ENCODE data around the gene NCK2.

DNA sequence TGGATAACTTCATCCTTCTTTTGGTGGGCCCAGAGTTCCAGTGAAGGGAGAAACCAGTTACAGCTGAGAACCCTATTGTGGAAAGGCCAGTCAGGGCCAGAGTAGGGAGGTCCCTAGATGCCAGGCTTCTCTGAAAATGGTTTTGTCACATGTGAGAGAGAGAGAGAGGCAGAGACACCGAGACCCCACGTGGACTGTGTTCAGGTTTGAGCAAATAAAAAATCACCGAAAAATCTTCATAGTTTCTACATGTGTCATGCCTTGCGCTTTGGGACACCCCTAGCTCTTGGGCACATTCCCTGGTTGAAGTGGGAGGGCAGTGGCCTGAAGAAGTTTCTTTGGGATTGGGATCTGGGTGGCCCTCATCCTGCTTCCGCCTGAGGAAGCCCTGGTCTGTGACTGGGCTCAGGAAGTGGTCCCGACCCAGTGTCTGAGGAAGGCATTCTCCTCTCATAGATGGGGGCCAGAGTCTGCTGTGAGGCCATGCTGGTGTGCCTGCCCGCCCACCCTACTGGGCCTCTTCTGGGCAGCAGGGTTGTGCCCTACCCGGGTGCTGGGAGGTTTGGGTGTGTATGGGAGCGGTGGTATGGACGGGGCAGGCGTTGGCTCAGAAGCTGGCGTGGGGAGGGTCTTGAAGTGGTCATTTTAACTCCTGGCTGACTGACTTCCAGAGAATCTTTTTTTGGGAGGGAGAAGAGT, 16.1 kb downstream of the NCK2 start:
- TF ChIP-seq CBX5 (CRISPR knock-in tag; IDR thresholded peaks at IDR 0.05; ENCODE audit: borderline replicate concordance) (no peak), SP1 (IDR thresholded peaks at IDR 0.05) (no peak), SP1 (CRISPR knock-in tag; IDR thresholded peaks at IDR 0.05) (no peak), NBN (conservative IDR thresholded peaks at IDR 0.05) (no peak), TP53 (CRISPR knock-in tag; conservative IDR thresholded peaks at IDR 0.05) (no peak), ZNF543 (CRISPR knock-in tag; IDR thresholded peaks at IDR 0.05) (no peak)
- TF ChIP-seq, protein P1, sequence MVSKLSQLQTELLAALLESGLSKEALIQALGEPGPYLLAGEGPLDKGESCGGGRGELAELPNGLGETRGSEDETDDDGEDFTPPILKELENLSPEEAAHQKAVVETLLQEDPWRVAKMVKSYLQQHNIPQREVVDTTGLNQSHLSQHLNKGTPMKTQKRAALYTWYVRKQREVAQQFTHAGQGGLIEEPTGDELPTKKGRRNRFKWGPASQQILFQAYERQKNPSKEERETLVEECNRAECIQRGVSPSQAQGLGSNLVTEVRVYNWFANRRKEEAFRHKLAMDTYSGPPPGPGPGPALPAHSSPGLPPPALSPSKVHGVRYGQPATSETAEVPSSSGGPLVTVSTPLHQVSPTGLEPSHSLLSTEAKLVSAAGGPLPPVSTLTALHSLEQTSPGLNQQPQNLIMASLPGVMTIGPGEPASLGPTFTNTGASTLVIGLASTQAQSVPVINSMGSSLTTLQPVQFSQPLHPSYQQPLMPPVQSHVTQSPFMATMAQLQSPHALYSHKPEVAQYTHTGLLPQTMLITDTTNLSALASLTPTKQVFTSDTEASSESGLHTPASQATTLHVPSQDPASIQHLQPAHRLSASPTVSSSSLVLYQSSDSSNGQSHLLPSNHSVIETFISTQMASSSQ (IDR thresholded peaks at IDR 0.05; ENCODE audit: low read depth): no peak
- TF ChIP-seq, protein P1 (CRISPR knock-in tag; IDR thresholded peaks at IDR 0.05; ENCODE audit: borderline replicate concordance): no peak

Measured in HepG2 (cell line).